Measurements from ENCODE around the gene NMNAT1. TPM values are rescaled to one million over a fixed set of nuclear protein-coding genes. Genes with fewer than 3 reads are reported as not detected.

The NMNAT1 gene
- total RNA-seq, 2 donors from 2014 or later = 5.4 to 7.9 TPM

GRCh38 chr1:10007169-10007568, 63.9 kb downstream of the NMNAT1 start:
- Histone ChIP-seq H3K27ac (ENCODE audit: low read depth, low read length) (no peak overlapping the region), H3K27me3 (ENCODE audit: control insufficient read depth, insufficient read depth, low read length, poor library complexity, severe bottlenecking) (no peaks in the 10 kb centered on the region), H3K9me3 (ENCODE audit: control insufficient read depth, low read length) (no peaks in the 10 kb centered on the region), H3K9ac (ENCODE audit: extremely low read depth, low read length, poor library complexity, severe bottlenecking) (no peak overlapping the region), H3K4me3 (ENCODE audit: low read length) (no peak overlapping the region), H3K4me1 (ENCODE audit: control insufficient read depth, insufficient read depth, low read length) (no peaks in the 10 kb centered on the region), H3K36me3 (ENCODE audit: control insufficient read depth, insufficient read depth, low read length) (no peaks in the 10 kb centered on the region)
- Mint-ChIP-seq H3K4me3 (no peak overlapping the region), H3K4me1 (no peaks in the 10 kb centered on the region), H3K27me3 (ENCODE audit: insufficient read depth) (no peaks in the 10 kb centered on the region), H3K27ac (no peak overlapping the region), H3K9me3 (no peaks in the 10 kb centered on the region), H3K36me3 (ENCODE audit: low read depth) (no peaks in the 10 kb centered on the region)
- TF ChIP-seq CTCF (conservative IDR thresholded peaks at IDR 0.05) = no peak
- WGBS, 2 experiments (ENCODE audit: insufficient coverage in 1 of 2, insufficient read length in 1 of 2) = 95% methylated on average over 4 of the region's 4 CpGs
- DNase-seq = no peak

DNA sequence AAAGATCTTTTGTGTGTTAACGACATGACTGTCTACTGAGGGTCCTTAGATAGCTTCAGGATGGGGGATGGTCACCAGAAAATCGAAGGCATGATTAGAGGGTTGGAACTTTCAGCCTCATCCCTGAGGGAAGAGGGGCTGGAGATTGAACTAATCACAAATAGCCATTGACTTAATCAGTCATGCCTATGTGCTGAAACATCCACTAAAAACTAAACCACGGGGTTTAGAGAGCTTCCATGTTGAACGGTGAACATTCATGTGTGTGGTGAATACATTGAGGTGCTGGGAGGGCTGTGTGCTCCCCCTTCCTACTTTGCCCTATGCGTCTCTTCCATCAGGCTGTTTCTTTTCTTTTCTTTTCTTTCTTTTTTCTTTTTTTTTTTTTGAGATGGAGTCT, 70.7 kb downstream of the NMNAT1 start:
- Histone ChIP-seq H3K4me3 (ENCODE audit: low read length) (no peak overlapping the region), H3K27ac (ENCODE audit: low read depth, low read length) (no peak overlapping the region), H3K9me3 (ENCODE audit: control insufficient read depth, low read length) (no peaks in the 10 kb centered on the region), H3K4me1 (ENCODE audit: control insufficient read depth, insufficient read depth, low read length) (no peaks in the 10 kb centered on the region), H3K27me3 (ENCODE audit: control insufficient read depth, insufficient read depth, low read length, poor library complexity, severe bottlenecking) (no peaks in the 10 kb centered on the region), H3K36me3 (ENCODE audit: control insufficient read depth, insufficient read depth, low read length) (no peaks in the 10 kb centered on the region), H3K9ac (ENCODE audit: extremely low read depth, low read length, poor library complexity, severe bottlenecking) (no peak overlapping the region)
- no peak overlapping the region for H3K4me3 Mint-ChIP-seq
- no peak overlapping the region for H3K27ac Mint-ChIP-seq
- 83 to 92% methylated on average over 2 to 4 of the region's 5 CpGs for WGBS, 2 experiments (ENCODE audit: insufficient coverage in 1 of 2, insufficient read length in 1 of 2)
- no peak for DNase-seq
- no peaks in the 10 kb centered on the region for H3K9me3 Mint-ChIP-seq
- no peak for TF ChIP-seq CTCF (conservative IDR thresholded peaks at IDR 0.05)
- no peaks in the 10 kb centered on the region for H3K27me3 Mint-ChIP-seq (ENCODE audit: insufficient read depth)
- no peaks in the 10 kb centered on the region for H3K4me1 Mint-ChIP-seq
- no peaks in the 10 kb centered on the region for H3K36me3 Mint-ChIP-seq (ENCODE audit: low read depth)

DNA sequence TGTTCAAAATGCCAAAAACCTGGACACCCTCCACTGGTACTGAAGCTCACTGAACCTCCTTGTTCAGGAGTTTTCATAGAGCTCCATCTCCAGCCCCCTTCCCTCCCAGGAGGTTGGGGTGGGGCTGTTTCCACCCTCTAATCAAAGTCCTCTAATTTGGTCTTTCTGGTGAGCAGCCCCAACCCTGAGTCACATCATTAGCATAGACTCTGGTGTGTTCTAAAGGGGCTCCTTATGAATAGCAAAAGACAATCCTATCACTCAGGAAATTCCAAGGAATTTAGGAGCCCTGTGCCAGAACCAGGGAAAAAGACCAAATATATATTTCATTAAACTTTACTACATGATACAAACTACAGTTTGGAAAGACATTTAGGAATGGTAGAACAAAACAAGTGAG, 76.3 kb downstream of the NMNAT1 start:
- Histone ChIP-seq H3K9ac (ENCODE audit: extremely low read depth, low read length, poor library complexity, severe bottlenecking) (no peak overlapping the region), H3K9me3 (ENCODE audit: control insufficient read depth, low read length) (no peaks in the 10 kb centered on the region), H3K4me1 (ENCODE audit: control insufficient read depth, insufficient read depth, low read length) (no peaks in the 10 kb centered on the region), H3K36me3 (ENCODE audit: control insufficient read depth, insufficient read depth, low read length) (no peaks in the 10 kb centered on the region), H3K27me3 (ENCODE audit: control insufficient read depth, insufficient read depth, low read length, poor library complexity, severe bottlenecking) (no peaks in the 10 kb centered on the region), H3K4me3 (ENCODE audit: low read length) (no peak overlapping the region), H3K27ac (ENCODE audit: low read depth, low read length) (no peak overlapping the region)
- Mint-ChIP-seq H3K27me3 (ENCODE audit: insufficient read depth) (no peaks in the 10 kb centered on the region), H3K27ac (no peak overlapping the region), H3K9me3 (no peaks in the 10 kb centered on the region), H3K4me1 (no peaks in the 10 kb centered on the region), H3K36me3 (ENCODE audit: low read depth) (no peaks in the 10 kb centered on the region), H3K4me3 (no peak overlapping the region)
- DNase-seq = no peak
- TF ChIP-seq CTCF (conservative IDR thresholded peaks at IDR 0.05) = no peak

Measured in endodermal cell (in vitro differentiated cells).